ENCODE results near the gene LY86. TPM values are rescaled to one million over a fixed set of nuclear protein-coding genes. Genes with fewer than 3 reads are reported as not detected.

Gene LY86
- total and polyA plus RNA-seq, 9 of the 15 experiments (the other 6 are each of a cell fraction or from before 2014, with no cell fraction given), result 0.08 to 0.20 TPM; not detected in 7

- TF ChIP-seq HSF4 (CRISPR knock-in tag; IDR thresholded peaks at IDR 0.05; ENCODE audit: borderline replicate concordance), result no peak
- TF ChIP-seq ZNF175 (CRISPR knock-in tag; IDR thresholded peaks at IDR 0.05; ENCODE audit: low read depth), result peak; percentile 51; the same call in 1 of the 2 replicates
- no peak for TF ChIP-seq HNRNPK (IDR thresholded peaks at IDR 0.05; ENCODE audit: low read depth, low read length, poor library complexity, severe bottlenecking)
- peak; percentile 36 for TF ChIP-seq E2F8 (IDR thresholded peaks at IDR 0.05; ENCODE audit: low read depth, partially characterized antibody)
- peak; percentile 3 for TF ChIP-seq ZNF146 (CRISPR knock-in tag; IDR thresholded peaks at IDR 0.05; ENCODE audit: unreplicated experiment)
- no peak for TF ChIP-seq NR3C1 (CRISPR knock-in tag; IDR thresholded peaks at IDR 0.05)
- peak; percentile 95 for TF ChIP-seq JUND (IDR thresholded peaks at IDR 0.05; ENCODE audit: borderline replicate concordance, low read depth, low read length)
- peak; percentile 96 for TF ChIP-seq JUND (tag; IDR thresholded peaks at IDR 0.05; ENCODE audit: borderline replicate concordance, low read depth, low read length)
- peak in 1 of 2 experiments; percentile 56; a peak in 1 of 4 replicates for TF ChIP-seq TBL1XR1 (IDR thresholded peaks at IDR 0.05; ENCODE audit: low read length in 2 of 2)
- TF ChIP-seq MAZ (CRISPR knock-in tag; conservative IDR thresholded peaks at IDR 0.05 in 1 of 2, IDR thresholded peaks at IDR 0.05 in 1 of 2), result 0 out of 4 replicates have a peak, but pooled peaks of 1 of the 2 experiments have one; percentile 20
- no peak for TF ChIP-seq ZFP1 (CRISPR knock-in tag; IDR thresholded peaks at IDR 0.05)
- TF ChIP-seq EP400 (IDR thresholded peaks at IDR 0.05), result no peak
- no peak for TF ChIP-seq ZNF79 (CRISPR knock-in tag; IDR thresholded peaks at IDR 0.05; ENCODE audit: low read depth)
- TF ChIP-seq SMARCE1 (IDR thresholded peaks at IDR 0.05), result peak; percentile 74; the same call in 1 of the 2 replicates
- peak; percentile 80 to 96 for TF ChIP-seq FOXA3 (CRISPR knock-in tag; conservative IDR thresholded peaks at IDR 0.05 in 1 of 2, IDR thresholded peaks at IDR 0.05 in 1 of 2)
- no peak for TF ChIP-seq ADNP (tag; IDR thresholded peaks at IDR 0.05)
- peak; percentile 89 for TF ChIP-seq MTA3 (IDR thresholded peaks at IDR 0.05; ENCODE audit: borderline replicate concordance)
- TF ChIP-seq KDM5B (IDR thresholded peaks at IDR 0.05; ENCODE audit: insufficient replicate concordance, low read depth, low read length), result no peak
- TF ChIP-seq MCM2 (IDR thresholded peaks at IDR 0.05; ENCODE audit: low read depth), result no peak
- no peak for TF ChIP-seq BCL6 (CRISPR knock-in tag; IDR thresholded peaks at IDR 0.05)
- no peak for TF ChIP-seq ZSCAN29 (IDR thresholded peaks at IDR 0.05)
- no peak for TF ChIP-seq HNRNPLL (IDR thresholded peaks at IDR 0.05; ENCODE audit: low read depth, low read length, poor library complexity, severe bottlenecking)
- TF ChIP-seq IFI16 (CRISPR knock-in tag; IDR thresholded peaks at IDR 0.05), result no peak
- TF ChIP-seq MNT (conservative IDR thresholded peaks at IDR 0.05), result no peak
- TF ChIP-seq ELF4 (CRISPR knock-in tag; IDR thresholded peaks at IDR 0.05), result 0 out of 2 replicates have a peak, but pooled peaks have one; percentile 16
- no peak for TF ChIP-seq MED1 (CRISPR knock-in tag; IDR thresholded peaks at IDR 0.05; ENCODE audit: borderline replicate concordance)
Observed at GRCh38 chr6:6678185-6678671, 89.7 kb downstream of the LY86 start (continued).
